GM19328 (cell line): ENCODE measurements around the gene RAPGEF5.
A peak's percentile ranks its signal among the peaks of the same experiment; 100 is the strongest.
"Not testable (repeated sequence)": the region's sequence is repeated elsewhere in the genome, so short reads cannot be mapped to it uniquely, and the experiment has no call there.

Experiments
- ATAC-seq: cut with Tn5 transposase; IDR thresholded peaks from one replicate; pipeline ENCODE4 v1.9.1; 2021; ENCODE audit warnings: mild to moderate bottlenecking, moderate library complexity; ENCODE audit not compliant: unreplicated experiment

Gene RAPGEF5

DNA sequence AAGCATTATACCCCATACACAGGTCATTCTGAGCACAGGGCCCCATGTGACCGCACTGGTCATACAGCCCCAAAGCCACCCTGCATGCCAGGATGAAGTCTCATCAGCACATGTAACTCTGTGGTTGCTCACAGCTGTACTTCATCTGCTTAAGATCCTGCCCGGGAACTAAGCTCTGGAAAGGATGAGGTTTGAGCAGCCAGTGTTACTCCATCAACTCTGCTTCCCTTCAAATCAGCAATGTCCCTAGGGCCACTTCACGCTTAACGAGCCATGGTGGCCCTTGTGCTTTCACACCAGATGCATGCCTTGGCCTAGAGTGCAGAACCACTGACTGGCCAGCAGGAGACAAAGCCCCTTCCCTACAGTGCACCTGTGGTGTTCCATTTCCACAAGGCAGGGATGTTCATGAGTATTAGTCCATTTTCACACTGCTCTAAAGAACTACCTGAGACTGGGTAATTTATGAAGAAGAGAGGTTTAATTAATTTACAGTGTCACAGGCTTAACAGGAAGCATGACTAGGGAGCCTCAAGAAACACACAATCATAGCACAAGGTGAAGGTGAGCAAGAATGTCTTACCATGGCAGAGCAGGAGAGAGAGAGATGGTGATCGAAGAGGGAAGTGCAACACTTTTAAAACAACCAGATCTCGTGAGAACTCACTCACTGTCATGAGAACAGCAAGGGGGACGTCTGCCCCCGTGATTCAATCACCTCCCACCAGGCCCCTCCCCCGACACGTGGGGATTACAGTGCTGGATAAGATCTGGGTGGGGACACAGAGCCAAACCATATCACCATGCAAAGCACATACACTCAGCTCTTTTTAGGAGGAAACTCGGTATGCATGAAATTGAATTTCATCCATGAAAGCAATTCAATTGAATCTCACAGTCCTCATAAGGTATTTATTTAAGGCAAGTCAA, 262.3 kb downstream of the RAPGEF5 start:
- no peak for ATAC-seq

DNA sequence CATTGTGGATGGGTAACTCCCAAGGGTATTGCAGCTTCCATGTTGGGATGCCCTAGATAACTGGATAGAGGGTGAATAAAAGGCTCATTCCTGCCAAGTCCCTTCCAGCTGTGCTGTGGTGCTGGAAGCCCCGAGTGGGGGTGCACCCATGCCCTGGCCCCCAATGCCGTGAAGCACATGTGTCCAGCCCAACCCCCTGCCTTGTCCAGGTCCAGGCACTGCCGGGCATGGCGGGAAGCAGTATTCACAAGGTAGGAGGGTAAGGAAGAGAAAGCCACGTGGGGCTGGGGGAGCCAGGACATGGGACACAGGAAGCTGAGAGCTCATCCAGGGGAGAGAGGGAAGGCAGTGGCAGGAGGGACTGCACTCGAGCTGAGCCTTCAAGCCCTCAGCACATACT, 263.0 kb downstream of the RAPGEF5 start:
- no peak for ATAC-seq

DNA sequence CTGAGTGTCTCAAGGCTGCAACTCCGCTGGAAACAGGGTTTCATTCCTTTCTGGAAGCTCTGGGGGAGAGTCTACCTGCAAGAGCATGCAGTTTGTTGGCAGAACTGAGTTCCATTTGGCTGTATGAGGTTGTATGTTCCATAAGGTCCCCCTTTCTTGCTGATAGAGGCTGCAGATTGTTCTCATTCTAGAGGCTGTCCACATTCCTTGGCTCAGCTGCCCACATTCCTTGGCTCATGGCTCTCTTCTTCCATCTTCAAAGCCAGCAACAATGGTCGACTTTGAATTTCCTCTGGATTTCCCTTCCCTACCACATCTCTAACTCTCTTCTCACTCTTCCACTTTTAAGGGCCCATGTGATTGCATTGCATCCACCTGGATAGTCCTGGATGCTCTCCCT, 264.0 kb downstream of the RAPGEF5 start:
- no peak for ATAC-seq

DNA sequence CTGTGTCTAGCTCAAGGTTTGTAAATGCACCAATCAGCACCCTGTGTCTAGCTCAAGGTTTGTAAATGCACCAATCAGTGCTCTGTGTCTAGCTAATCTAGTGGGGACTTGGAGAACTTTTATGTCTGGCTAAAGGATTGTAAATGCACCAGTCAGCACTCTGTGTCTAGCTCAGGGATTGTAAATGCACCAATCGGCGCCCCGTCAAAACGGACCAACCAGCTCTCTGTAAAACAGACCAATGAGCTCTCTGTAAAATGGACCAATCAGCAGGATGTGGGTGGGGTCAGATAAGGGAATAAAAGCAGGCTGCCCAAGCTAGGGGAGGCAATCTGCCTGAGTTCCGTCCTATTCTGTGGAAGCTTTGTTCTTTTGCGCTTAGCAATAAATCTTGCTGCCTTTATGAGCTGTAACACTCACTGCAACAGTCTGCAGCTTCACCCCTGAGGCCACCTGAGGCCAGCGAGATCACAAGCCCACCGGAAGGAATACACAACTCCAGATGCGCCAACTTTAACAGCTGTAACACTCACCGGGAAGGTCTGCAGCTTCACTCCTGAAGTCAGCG, 265.9 kb downstream of the RAPGEF5 start:
- ATAC-seq, result not testable (repeated sequence)

DNA sequence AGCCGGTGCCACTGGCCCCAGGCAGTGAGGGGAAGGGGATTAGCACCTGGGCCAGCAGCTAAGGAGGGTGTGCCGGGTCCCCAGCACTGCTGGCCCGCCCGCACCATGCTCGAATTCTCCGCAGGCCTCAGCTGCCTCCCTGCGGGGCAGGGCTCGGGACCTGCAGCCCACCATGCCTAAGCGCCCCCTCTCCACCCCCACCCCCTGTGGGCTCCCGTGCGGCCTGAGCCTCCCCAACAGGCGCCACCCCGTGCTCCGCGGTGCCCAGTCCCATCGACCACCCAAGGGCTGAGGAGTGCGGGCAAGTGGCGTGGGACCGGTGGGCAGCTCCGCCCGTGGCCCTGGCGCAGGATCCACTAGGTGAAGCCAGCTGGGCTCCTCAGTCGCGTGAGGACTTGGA, 266.4 kb downstream of the RAPGEF5 start:
- no peak for ATAC-seq

DNA sequence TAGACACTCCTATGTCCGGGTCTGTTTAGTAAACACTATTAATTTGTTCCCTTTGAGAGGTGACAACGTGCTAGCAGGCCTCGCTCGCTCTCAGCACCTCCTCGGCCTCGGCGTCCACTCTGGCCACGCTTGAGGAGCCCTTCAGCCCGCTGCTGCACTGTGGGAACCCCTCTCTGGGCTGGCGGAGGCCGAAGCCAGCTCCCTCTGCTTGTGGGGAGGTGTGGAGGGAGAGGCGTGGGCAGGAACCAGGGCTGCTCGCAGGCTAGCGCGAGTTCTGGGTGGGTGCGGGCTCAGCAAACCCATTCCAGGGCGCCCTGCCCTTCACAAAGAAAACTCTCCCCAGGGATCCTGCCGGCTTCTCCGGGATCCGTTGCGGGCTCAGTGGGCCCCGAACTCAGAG, 266.8 kb downstream of the RAPGEF5 start:
- ATAC-seq, result no peak

DNA sequence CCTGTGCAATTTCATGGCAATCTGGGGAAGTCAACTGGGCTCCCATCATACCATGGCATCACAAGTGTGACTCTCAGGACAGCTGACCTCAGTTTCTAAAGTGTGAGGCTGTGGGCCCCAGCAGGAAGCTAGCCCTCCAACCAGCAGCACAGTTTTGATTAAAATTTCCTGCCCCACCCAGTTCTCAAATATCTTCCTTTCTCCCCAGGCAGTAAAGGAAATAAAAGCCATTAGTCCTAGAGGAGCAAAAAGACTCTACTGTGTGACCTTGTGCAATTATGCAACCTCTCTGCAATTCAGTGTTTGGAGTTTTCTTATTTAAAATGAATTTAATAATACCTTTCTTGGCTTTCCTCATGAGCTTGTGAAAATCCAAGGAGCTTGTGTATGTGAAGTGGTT, 268.1 kb downstream of the RAPGEF5 start:
- ATAC-seq, result no peak

DNA sequence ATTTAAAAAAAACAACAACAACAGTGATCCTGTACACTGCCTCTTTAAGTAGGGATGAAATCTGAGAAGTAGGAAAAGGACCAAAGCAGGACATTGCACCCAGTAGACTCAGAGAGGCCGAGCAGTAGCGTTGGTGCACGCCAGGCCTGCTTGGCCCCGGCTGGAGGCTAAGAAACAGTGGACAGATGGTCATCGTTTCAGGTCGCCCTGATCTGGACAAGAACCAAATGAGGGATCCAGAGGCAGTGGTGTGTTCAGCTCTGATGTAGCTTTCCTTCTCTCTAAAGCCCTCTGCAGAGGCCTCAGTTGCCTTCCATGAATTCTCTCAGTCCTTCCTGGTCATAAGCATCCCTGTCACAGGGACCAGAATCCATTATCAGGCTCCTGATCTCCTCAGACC, 269.1 kb downstream of the RAPGEF5 start:
- no peak for ATAC-seq

DNA sequence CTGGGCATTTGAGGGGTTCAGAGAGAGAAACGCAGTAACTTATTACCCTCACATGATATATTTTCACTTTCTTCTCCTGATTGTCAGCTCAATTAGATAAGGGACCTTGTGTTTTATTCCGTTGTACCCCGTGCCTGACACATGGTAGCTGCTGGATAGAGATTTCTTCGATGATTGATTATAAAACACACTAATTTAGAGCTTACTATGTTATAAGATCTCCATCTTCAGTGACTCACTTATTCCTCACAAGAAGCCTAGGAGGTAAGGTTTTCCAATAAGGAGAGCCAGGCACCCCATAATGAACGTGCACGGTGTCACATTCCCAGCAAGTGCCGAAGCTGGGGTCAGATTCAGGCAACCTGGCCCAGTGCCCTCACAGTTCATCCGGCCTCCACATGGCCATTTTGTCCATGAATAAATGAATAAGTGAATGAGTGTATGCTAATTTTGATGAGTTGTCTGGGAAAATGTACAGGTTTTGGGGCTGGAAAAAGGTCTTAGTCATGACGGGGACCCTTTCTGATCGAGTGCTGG, 273.2 kb downstream of the RAPGEF5 start:
- no peak for ATAC-seq

DNA sequence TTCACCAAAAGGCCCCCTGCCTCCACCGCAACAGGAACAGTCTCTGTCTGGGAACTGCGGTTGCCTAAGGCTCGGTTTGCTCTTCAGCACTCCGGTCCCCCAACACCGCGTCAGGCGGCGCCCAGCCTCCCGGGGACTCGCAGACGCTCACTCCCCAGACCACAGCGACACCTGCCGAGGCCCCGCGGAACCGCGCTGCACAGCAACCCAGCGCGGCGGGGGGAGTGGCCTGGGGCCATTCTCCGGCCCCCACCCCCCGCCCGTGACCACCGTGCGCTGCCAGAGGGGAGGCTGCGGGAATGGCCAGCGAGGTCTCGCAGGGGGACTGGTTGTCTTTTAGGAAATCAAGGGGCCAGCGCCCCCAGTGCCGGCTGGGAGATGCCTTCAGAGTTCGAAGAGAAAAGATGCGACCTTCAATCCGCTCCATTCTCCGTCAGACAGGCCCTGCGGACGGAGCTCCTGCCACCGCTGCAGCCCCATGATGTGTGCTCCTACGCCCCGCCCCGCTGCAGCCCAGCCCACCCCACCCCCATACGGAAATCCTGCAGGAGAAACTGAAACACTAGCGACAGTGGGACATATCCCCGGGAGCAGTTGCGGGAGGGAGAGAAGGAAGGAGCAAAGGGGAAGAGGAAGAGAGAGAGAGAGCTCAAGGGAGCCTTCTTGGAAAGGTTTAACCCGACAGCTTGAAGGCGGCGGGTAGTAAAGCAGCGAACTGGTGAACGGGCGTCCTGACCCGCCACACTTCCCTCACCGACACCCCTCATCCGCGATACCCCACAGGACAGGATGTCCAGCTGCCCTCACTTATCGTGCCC, 273.9 kb downstream of the RAPGEF5 start:
- ATAC-seq, result peak; percentile 98

DNA sequence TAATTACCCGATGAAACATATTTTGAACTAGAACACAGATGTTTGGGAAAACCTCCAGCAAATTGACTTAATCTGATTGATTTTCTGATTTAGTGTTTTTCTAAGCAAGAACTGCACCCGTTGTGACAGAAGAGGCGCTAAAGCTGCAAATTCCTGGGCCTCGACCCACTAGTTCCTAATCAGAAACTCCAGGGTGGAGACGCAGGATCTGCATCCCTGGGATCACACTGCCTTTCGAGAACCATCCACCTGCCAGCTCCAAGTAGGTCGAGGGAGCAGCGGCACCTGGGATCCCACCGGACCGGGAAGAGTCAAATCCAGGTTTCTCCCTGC, 274.4 kb downstream of the RAPGEF5 start:
- no peak for ATAC-seq

DNA sequence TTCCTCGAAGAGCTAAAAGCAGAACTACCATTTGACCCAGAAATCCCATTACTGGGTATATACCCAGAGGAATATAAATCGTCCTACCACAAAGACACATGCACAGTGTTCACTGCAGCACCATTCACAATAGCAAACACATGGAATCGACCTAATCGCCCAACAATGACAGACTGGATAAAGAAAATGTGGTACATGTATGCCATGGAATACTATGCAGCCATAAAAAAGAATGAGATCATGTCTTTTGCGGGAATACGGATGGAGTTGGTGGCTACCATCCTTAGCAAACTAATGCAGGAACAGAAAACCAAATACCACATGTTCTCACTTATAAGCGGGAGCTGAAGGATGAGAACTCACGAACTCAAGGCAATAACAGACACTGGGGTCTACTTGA, 276.7 kb downstream of the RAPGEF5 start:
- not testable (repeated sequence) for ATAC-seq

DNA sequence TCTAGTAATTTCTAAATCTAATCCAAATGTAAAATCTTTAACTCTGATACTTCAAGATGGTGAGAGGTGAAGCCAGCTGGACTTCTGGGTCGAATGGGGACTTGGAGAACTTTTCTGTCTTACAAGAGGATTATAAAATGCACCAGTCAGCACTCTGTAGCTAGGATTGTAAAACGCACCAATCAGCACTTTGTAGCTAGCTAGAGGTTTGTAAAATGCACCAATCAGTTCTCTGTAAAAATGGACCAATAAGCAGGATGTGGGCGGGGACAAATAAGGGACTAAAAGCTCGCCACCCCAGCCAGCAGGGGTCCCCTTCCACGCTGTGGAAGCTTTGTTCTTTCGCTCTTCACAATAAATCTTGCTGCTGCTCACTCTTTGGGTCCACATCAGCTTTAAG, 278.1 kb downstream of the RAPGEF5 start:
- ATAC-seq, result not testable (repeated sequence)

DNA sequence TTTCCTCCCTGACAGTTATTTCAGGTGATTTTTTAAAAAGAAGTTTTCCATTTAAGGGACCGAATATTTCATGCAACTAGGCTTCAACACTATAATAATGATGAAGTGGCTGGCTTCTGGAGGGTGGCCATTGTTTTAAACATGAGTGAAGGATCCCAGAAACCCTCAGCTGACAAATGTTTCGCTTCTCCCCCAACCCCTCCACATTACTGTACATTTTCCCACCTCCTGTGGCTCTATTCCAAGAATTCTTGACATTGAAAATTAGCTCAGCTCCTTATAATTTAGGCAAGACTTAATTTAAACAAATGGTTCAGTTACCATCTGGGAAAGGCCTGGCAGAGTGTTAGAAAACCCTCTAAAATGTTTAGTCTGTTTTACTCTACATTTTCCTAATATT, 281.4 kb downstream of the RAPGEF5 start:
- ATAC-seq, result no peak

DNA sequence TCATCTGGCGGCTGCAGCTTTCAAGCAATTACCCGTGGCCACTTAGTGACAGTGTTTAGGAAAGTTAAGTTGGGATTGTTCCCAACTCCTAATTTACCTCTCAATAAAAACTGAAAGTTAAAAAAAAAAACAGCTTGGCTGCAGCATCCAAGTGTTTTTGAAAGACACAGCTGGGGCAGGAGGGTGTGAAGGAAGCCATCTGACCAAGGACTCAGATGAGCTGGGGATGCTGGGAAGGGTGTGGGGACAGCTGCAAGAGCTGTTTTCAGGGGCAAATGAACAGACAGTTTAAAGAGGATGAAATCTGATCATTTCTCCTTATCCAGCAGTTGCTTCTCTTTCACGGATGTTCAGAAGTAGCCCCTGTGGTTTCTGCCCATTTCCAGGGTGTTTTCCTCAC, 282.1 kb downstream of the RAPGEF5 start:
- ATAC-seq, result no peak
